A673 (cell line): ENCODE measurements around the gene ELFN2. TPM values are rescaled to one million over a fixed set of nuclear protein-coding genes. Genes with fewer than 3 reads are reported as not detected.

ENCODE experiments used
- BruUV-seq: library from RNA; stranded (reverse); fragments of 400-500 nt; replicated peaks from 2 replicates; lab custom pipeline; 2021; lab: Mats Ljungman, UMichigan
- CTCF ChIA-PET: fragments of 300-600 bp; sonication (Branson Sonifier 250); formaldehyde crosslinking; loops from one replicate; lab custom pipeline; 2022; ENCODE audit warnings: antibody characterized with exemption; lab: Charles Lee
- POLR2A ChIA-PET: fragments of 300-600 bp; sonication (Branson Sonifier 250); formaldehyde crosslinking; loops from one replicate; lab custom pipeline; 2022; ENCODE audit warnings: antibody characterized with exemption; ENCODE audit not compliant: low non-redundant PET; lab: Charles Lee
- DNase-seq: peaks from one replicate; pipeline ENCODE4 v3.0.0-alpha.2; 2015; ENCODE audit warnings: low spot score
- H3K27ac ChIP-seq: fragments of 200-600 bp; sonication (generic); 2 replicates; pipeline ENCODE4 v1.5.1; 2016; ENCODE audit warnings: mixed run types, low read depth, mild to moderate bottlenecking, mixed read lengths, antibody characterized with exemption, low read length; ENCODE audit not compliant: poor library complexity, severe bottlenecking
- H3K27me3 ChIP-seq: fragments of 200-600 bp; sonication (generic); replicated peaks from 2 replicates; pipeline ENCODE4 v1.6.1; 2017; ENCODE audit warnings: mixed run types, low read depth, mild to moderate bottlenecking, mixed read lengths, antibody characterized with exemption, low read length; ENCODE audit not compliant: insufficient read depth, poor library complexity
- H3K36me3 ChIP-seq: fragments of 200-600 bp; sonication (generic); 2 replicates; pipeline ENCODE4 v1.6.1; 2016; ENCODE audit warnings: mixed run types, mild to moderate bottlenecking, mixed read lengths, antibody characterized with exemption, low read length; ENCODE audit not compliant: insufficient read depth, poor library complexity, severe bottlenecking
- H3K4me1 ChIP-seq: fragments of 200-600 bp; sonication (generic); 2 replicates; pipeline ENCODE4 v1.6.1; 2017; ENCODE audit warnings: mixed run types, mild to moderate bottlenecking, mixed read lengths, antibody characterized with exemption, low read length; ENCODE audit not compliant: insufficient read depth, poor library complexity, severe bottlenecking
- H3K4me3 ChIP-seq: fragments of 200-600 bp; sonication (generic); 2 replicates; pipeline ENCODE4 v1.5.1; 2016; ENCODE audit warnings: low read depth, mixed run types, mild to moderate bottlenecking, mixed read lengths, low read length; ENCODE audit not compliant: poor library complexity, severe bottlenecking
- H3K9me3 ChIP-seq: fragments of 200-600 bp; sonication (generic); 2 replicates; pipeline ENCODE4 v1.6.1; 2016; ENCODE audit warnings: mixed run types, low read depth, mild to moderate bottlenecking, mixed read lengths, antibody characterized with exemption, low read length; ENCODE audit not compliant: poor library complexity, severe bottlenecking
- CTCF ChIP-seq: fragments of 300-800, 200-600 bp; sonication (generic); conservative IDR thresholded peaks from 2 replicates; pipeline ENCODE4 v1.5.1; 2017; ENCODE audit warnings: low read depth, mild to moderate bottlenecking, antibody characterized with exemption, low read length, moderate library complexity, mixed read lengths
- EZH2 ChIP-seq: fragments of 200-600 bp; sonication (generic); IDR thresholded peaks from 2 replicates; pipeline ENCODE4 v1.6.1; 2017; ENCODE audit warnings: borderline replicate concordance, low read depth, mild to moderate bottlenecking, mixed read lengths, antibody characterized with exemption, low read length; ENCODE audit not compliant: poor library complexity, severe bottlenecking
- intact Hi-C: fragments of 100-400 bp; cut with micrococcal nuclease; formaldehyde crosslinking; loops from one replicate; pipeline ENCODE4 v1.10.0; 2022; ENCODE audit not compliant: unreplicated experiment
- total RNA-seq: library from RNA; stranded (reverse); gene quantifications from 2 replicates; pipeline ENCODE4 v1.2.3, GENCODE V29; 2021

ELFN2 gene
- total RNA-seq, 1 experiment from 2014 or later: not detected

- no TSS peak for BruUV-seq
- intact Hi-C loops: no loop called here
- Histone ChIP-seq H3K27ac (no peak overlapping the region), H3K9me3 (no peaks in the 10 kb centered on the region), H3K36me3 (no peaks in the 10 kb centered on the region), H3K4me3 (no peak overlapping the region), H3K4me1 (no peaks in the 10 kb centered on the region), H3K27me3 (peaks cover 3% of the 10 kb centered on the region)
- ChIA-PET POLR2A (no interaction called here), CTCF (no interaction called here)
- no peak for DNase-seq
- no peak for TF ChIP-seq EZH2
- no peak for TF ChIP-seq CTCF
Measured at GRCh38 chr22:37449331-37450001, 22.2 kb upstream of the ELFN2 start.

GRCh38 chr22:37448516-37449127, 21.3 kb upstream of the ELFN2 start:
- BruUV-seq: no TSS peak
- Histone ChIP-seq H3K27ac (no peak overlapping the region), H3K36me3 (no peaks in the 10 kb centered on the region), H3K27me3 (peaks cover 6% of the 10 kb centered on the region), H3K9me3 (no peaks in the 10 kb centered on the region), H3K4me3 (no peak overlapping the region), H3K4me1 (no peaks in the 10 kb centered on the region)
- TF ChIP-seq EZH2 (no peak), CTCF (no peak)
- intact Hi-C loops: no loop called here
- CTCF ChIA-PET: no interaction called here
- DNase-seq: no peak
- POLR2A ChIA-PET: no interaction called here

- H3K4me1 ChIP-seq: no peaks in the 10 kb centered on the region
- H3K27me3 ChIP-seq: peaks cover 6% of the 10 kb centered on the region
- no peak overlapping the region for H3K4me3 ChIP-seq
- no peaks in the 10 kb centered on the region for H3K9me3 ChIP-seq
- no peaks in the 10 kb centered on the region for H3K36me3 ChIP-seq
- BruUV-seq: no TSS peak
- CTCF ChIA-PET: no interaction called here
- POLR2A ChIA-PET: no interaction called here
- no peak for DNase-seq
- no peak overlapping the region for H3K27ac ChIP-seq
- intact Hi-C loops: no loop called here
- TF ChIP-seq CTCF: no peak
- TF ChIP-seq EZH2: no peak
Measured at GRCh38 chr22:37445501-37445900, 18.2 kb upstream of the ELFN2 start.
